ENCODE results near the gene TNFRSF17.

DNA sequence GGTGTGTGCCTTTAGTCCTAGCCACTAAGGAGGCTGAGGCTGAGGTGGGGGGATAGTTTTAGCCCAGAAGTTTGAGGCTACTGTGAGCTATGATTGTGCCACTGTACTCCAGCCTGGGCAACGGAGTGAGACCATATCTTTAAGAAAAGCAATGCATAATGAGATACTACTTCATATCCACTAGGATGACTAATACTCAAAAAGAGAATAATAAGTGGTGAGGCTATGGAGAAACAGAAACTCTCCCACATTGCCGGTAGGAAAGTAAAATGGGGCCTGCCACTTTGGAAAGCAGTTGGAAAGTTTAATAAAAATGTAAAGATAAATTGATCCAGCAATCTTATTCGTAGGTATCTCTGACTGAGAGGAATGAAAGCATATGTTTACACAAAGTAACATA lies 18.6 kb upstream of the TNFRSF17 start:
- TF ChIP-seq CTCF (conservative IDR thresholded peaks at IDR 0.05) (no peak), ZFX (IDR thresholded peaks at IDR 0.05) (no peak)
